GM19397 (cell line): ENCODE results near the gene CHD1.

Experiments used
- ATAC-seq: cut with Tn5 transposase; IDR thresholded peaks from one replicate; pipeline ENCODE4 v1.9.1; 2021; ENCODE audit warnings: mild to moderate bottlenecking, moderate library complexity; ENCODE audit not compliant: unreplicated experiment

CHD1 gene

GRCh38 chr5:98825582-98826375 lies 103.0 kb downstream of the CHD1 start:
- no peak for ATAC-seq

GRCh38 chr5:98816582-98817222 lies 112.1 kb downstream of the CHD1 start:
- ATAC-seq, result no peak

GRCh38 chr5:98813755-98814154 lies 115.1 kb downstream of the CHD1 start:
- no peak for ATAC-seq

GRCh38 chr5:98810206-98810605 lies 118.6 kb downstream of the CHD1 start:
- ATAC-seq, result no peak

GRCh38 chr5:98807806-98808205 lies 121.0 kb downstream of the CHD1 start:
- no peak for ATAC-seq

GRCh38 chr5:98805070-98805469 lies 123.7 kb downstream of the CHD1 start:
- ATAC-seq, result no peak

- no peak for ATAC-seq
Measured at GRCh38 chr5:98804066-98804465, 124.7 kb downstream of the CHD1 start.
